Thoracic aorta (tissue), 2 donors: ENCODE data around the gene TOMM20. TPM values are rescaled to one million over a fixed set of nuclear protein-coding genes. Genes with fewer than 3 reads are reported as not detected.
A peak's percentile ranks its signal among the peaks of the same experiment; 100 is the strongest.
"Not testable (repeated sequence)": the region's sequence is repeated elsewhere in the genome, so short reads cannot be mapped to it uniquely, and the experiment has no call there.

Source experiments
- ATAC-seq: fragments of 150-250 bp; one replicate; pipeline ENCODE4 v1.8.0; 2017; ENCODE audit warnings: low read depth; ENCODE audit not compliant: insufficient number of reproducible peaks, low FRiP score
- DNase-seq: peaks from one replicate; pipeline ENCODE4 v3.0.0-alpha.2; 2020; ENCODE audit warnings: low spot score
- H3K27ac ChIP-seq, 2 donors: fragments of 200-600 bp; sonication (generic); 1 replicate in 1 of 2; 2 replicates in 1 of 2; pipeline ENCODE4 v1.5.1; 2016; ENCODE audit warnings: mild to moderate bottlenecking in 2 of 2, moderate library complexity in 2 of 2
- H3K27me3 ChIP-seq: fragments of 200-600 bp; sonication (generic); replicated peaks from 2 replicates; pipeline ENCODE4 v1.6.0; 2016; ENCODE audit warnings: mild to moderate bottlenecking; ENCODE audit not compliant: insufficient read depth
- H3K36me3 ChIP-seq: fragments of 200-600 bp; sonication (generic); one replicate; pipeline ENCODE4 v1.5.1; 2016
- H3K4me1 ChIP-seq, 2 donors: fragments of 200-600 bp; sonication (generic); 1 replicate in 1 of 2; 2 replicates in 1 of 2; pipeline versions ENCODE4 v1.5.1 to v1.6.0; 2016; ENCODE audit warnings: low read depth in 2 of 2, mild to moderate bottlenecking in 1 of 2; ENCODE audit not compliant: control insufficient read depth in 1 of 2
- H3K4me3 ChIP-seq: fragments of 200-600 bp; sonication (generic); 2 replicates; pipeline ENCODE4 v1.5.1; 2016; ENCODE audit warnings: mild to moderate bottlenecking
- H3K9me3 ChIP-seq: fragments of 200-600 bp; sonication (generic); 2 replicates; pipeline ENCODE4 v1.5.1; 2016
- CTCF ChIP-seq: fragments of 200-600 bp; sonication (generic); IDR thresholded peaks from one replicate; pipeline ENCODE4 v1.5.1; 2019; ENCODE audit warnings: antibody characterized with exemption
- total RNA-seq, 2 donors: library from RNA; depleted of rRNA; stranded (reverse); fragments of >200 nt; gene quantifications; one replicate each; pipeline versions ENCODE4 v1.1.0 to v1.2.3, GENCODE V29; 2016

Gene TOMM20
- total RNA-seq, 2 donors from 2014 or later = 59.0 to 101 TPM

- TF ChIP-seq CTCF = no peak
- Histone ChIP-seq H3K4me1 (peaks cover 3 to 22% of the 10 kb centered on the region in 2 donors), H3K4me3 (peak overlapping the region; percentile 54), H3K27ac (no peak overlapping the region), H3K9me3 (no peaks in the 10 kb centered on the region), H3K27me3 (no peaks in the 10 kb centered on the region), H3K36me3 (no peaks in the 10 kb centered on the region)
- no peak for ATAC-seq
- DNase-seq = no peak
Observed at GRCh38 chr1:235093013-235093695, 35.5 kb downstream of the TOMM20 start.

- H3K4me1 ChIP-seq = peaks cover 3 to 22% of the 10 kb centered on the region in 2 donors
- not testable (repeated sequence) for H3K4me3 ChIP-seq, ATAC-seq, DNase-seq, H3K27me3 ChIP-seq, H3K27ac ChIP-seq, H3K36me3 ChIP-seq, H3K9me3 ChIP-seq
Observed at GRCh38 chr1:235092415-235092814, 36.2 kb downstream of the TOMM20 start.

- not testable (repeated sequence) for H3K36me3 ChIP-seq, H3K27ac ChIP-seq, H3K4me3 ChIP-seq, DNase-seq, ATAC-seq, H3K9me3 ChIP-seq, H3K27me3 ChIP-seq
- peaks cover 3 to 22% of the 10 kb centered on the region in 2 donors for H3K4me1 ChIP-seq
Observed at GRCh38 chr1:235092045-235092406, 36.6 kb downstream of the TOMM20 start.

- H3K4me1 ChIP-seq = peaks cover 3 to 22% of the 10 kb centered on the region in 2 donors
- H3K36me3 ChIP-seq, H3K27me3 ChIP-seq, H3K4me3 ChIP-seq, DNase-seq, ATAC-seq, H3K9me3 ChIP-seq: not testable (repeated sequence)
- peak overlapping the region in 1 of 2 donors; percentile 66 for H3K27ac ChIP-seq
Observed at GRCh38 chr1:235091319-235092044, 37.2 kb downstream of the TOMM20 start.

GRCh38 chr1:235090406-235091069 lies 38.1 kb downstream of the TOMM20 start:
- H3K27ac ChIP-seq = peak overlapping the region; percentile 47 to 66
- no peak overlapping the region for H3K4me3 ChIP-seq
- ATAC-seq (no peak), DNase-seq (no peak)
- H3K27me3 ChIP-seq = no peaks in the 10 kb centered on the region
- TF ChIP-seq CTCF = no peak
- peaks cover 3 to 22% of the 10 kb centered on the region in 2 donors for H3K4me1 ChIP-seq
- H3K36me3 ChIP-seq = no peaks in the 10 kb centered on the region
- no peaks in the 10 kb centered on the region for H3K9me3 ChIP-seq

GRCh38 chr1:235088907-235089306 lies 39.7 kb downstream of the TOMM20 start:
- no peak for DNase-seq
- Histone ChIP-seq H3K4me3 (no peak overlapping the region), H3K36me3 (no peaks in the 10 kb centered on the region), H3K9me3 (no peaks in the 10 kb centered on the region), H3K27me3 (no peaks in the 10 kb centered on the region), H3K27ac (no peak overlapping the region), H3K4me1 (peaks cover 3 to 22% of the 10 kb centered on the region in 2 donors)
- ATAC-seq = no peak
- TF ChIP-seq CTCF = no peak
